Smooth muscle cell (in vitro differentiated cells): ENCODE measurements around the gene CBLB. TPM values are rescaled to one million over a fixed set of nuclear protein-coding genes. Genes with fewer than 3 reads are reported as not detected.

Experiments
- DNase-seq: peaks from one replicate; lab custom pipeline; 2025; ENCODE audit not compliant: unreplicated experiment; lab: John Stamatoyannopoulos, UW
- H2AFZ ChIP-seq: fragments of 200-600 bp; sonication (generic); 2 replicates; pipeline ENCODE4 v1.6.0; 2016; ENCODE audit warnings: antibody characterized with exemption, low read depth, mild to moderate bottlenecking
- H3F3A ChIP-seq: fragments of 200-600 bp; sonication (generic); 2 replicates; pipeline ENCODE4 v1.6.0; 2017; ENCODE audit warnings: antibody characterized with exemption, low read depth
- H3K27ac ChIP-seq: fragments of 200-600 bp; sonication (generic); 2 replicates; pipeline ENCODE4 v1.5.1; 2016; ENCODE audit warnings: low read depth, mild to moderate bottlenecking
- H3K27me3 ChIP-seq: fragments of 200-600 bp; sonication (generic); 2 replicates; pipeline ENCODE4 v1.6.1; 2016; ENCODE audit warnings: low read depth, mild to moderate bottlenecking
- H3K36me3 ChIP-seq: fragments of 200-600 bp; sonication (generic); 2 replicates; pipeline ENCODE4 v1.5.1; 2016; ENCODE audit warnings: low read depth
- H3K4me1 ChIP-seq: fragments of 200-600 bp; sonication (generic); 2 replicates; pipeline ENCODE4 v1.5.1; 2016; ENCODE audit warnings: low read depth
- H3K4me2 ChIP-seq: fragments of 200-600 bp; sonication (generic); 2 replicates; pipeline ENCODE4 v1.6.0; 2016; ENCODE audit warnings: mild to moderate bottlenecking
- H3K4me3 ChIP-seq: fragments of 200-600 bp; sonication (generic); 2 replicates; pipeline ENCODE4 v1.5.1; 2016; ENCODE audit warnings: mild to moderate bottlenecking
- H3K79me2 ChIP-seq: fragments of 200-600 bp; sonication (generic); 2 replicates; pipeline ENCODE4 v1.6.0; 2016; ENCODE audit warnings: low read depth, mild to moderate bottlenecking
- H3K9ac ChIP-seq: fragments of 200-600 bp; sonication (generic); 2 replicates; pipeline ENCODE4 v1.6.0; 2016; ENCODE audit warnings: low read depth
- H3K9me3 ChIP-seq: fragments of 200-600 bp; sonication (generic); replicated peaks from 2 replicates; pipeline ENCODE4 v1.5.1; 2016; ENCODE audit warnings: low read depth
- H4K20me1 ChIP-seq: fragments of 200-600 bp; sonication (generic); 2 replicates; pipeline ENCODE4 v1.6.0; 2016; ENCODE audit warnings: low read depth
- WGBS: methylation state at CpG from one replicate; pipeline ENCODE4 v1.1.7; 2016; ENCODE audit warnings: low lambda C conversion rate; 5-methylcytosine and 5-hydroxymethylcytosine counted together
- polyA plus RNA-seq: library from polyadenylated mRNA; unstranded; fragments of >200 nt; fragmentation: Nextera tagmentation; extraction: Ambion mirVana; gene quantifications from 2 replicates; pipeline ENCODE4 v1.2.1, GENCODE V29; 2016
- total RNA-seq: library from RNA; depleted of rRNA; stranded (reverse); fragments of >200 nt; gene quantifications from 2 replicates; pipeline ENCODE4 v1.2.3, GENCODE V29; 2014
- TF ChIP-seq, protein P1 (sequence below): fragments of 200-600 bp; sonication (generic); IDR thresholded peaks from 2 replicates; pipeline ENCODE4 v1.5.1; 2017; ENCODE audit warnings: borderline replicate concordance, mild to moderate bottlenecking, antibody characterized with exemption; ENCODE audit not compliant: insufficient read depth, poor library complexity, severe bottlenecking

Gene CBLB
- total and polyA plus RNA-seq, 2 experiments from 2014 or later: 13.9 to 38.9 TPM

DNA sequence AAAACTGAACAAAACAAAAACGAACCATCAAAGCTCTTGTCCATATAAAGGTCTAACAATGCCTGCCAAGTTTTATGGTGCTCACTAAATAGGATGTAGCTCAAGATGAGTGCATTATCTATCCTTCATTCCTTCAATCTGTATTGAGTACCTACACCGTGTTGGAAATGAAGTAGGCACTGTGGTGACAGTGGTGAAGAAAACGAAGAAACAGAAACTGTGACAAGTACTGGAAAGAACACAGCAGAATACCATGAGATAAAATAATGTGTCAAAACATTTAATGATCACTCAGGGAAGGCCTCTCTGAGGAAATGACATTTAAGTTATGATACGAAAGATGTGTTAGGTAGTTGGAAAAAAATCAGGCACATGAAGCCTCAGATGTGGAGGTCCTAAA lies 36.2 kb downstream of the CBLB start:
- no peak overlapping the region for H2AFZ ChIP-seq
- H3K4me3 ChIP-seq: no peak overlapping the region
- H4K20me1 ChIP-seq: peaks cover 7% of the 10 kb centered on the region
- no peaks in the 10 kb centered on the region for H3K9me3 ChIP-seq
- no peak overlapping the region for H3K9ac ChIP-seq
- no peaks in the 10 kb centered on the region for H3K36me3 ChIP-seq
- H3K27me3 ChIP-seq: no peaks in the 10 kb centered on the region
- H3K79me2 ChIP-seq: peaks cover 48% of the 10 kb centered on the region
- TF ChIP-seq, protein P1, sequence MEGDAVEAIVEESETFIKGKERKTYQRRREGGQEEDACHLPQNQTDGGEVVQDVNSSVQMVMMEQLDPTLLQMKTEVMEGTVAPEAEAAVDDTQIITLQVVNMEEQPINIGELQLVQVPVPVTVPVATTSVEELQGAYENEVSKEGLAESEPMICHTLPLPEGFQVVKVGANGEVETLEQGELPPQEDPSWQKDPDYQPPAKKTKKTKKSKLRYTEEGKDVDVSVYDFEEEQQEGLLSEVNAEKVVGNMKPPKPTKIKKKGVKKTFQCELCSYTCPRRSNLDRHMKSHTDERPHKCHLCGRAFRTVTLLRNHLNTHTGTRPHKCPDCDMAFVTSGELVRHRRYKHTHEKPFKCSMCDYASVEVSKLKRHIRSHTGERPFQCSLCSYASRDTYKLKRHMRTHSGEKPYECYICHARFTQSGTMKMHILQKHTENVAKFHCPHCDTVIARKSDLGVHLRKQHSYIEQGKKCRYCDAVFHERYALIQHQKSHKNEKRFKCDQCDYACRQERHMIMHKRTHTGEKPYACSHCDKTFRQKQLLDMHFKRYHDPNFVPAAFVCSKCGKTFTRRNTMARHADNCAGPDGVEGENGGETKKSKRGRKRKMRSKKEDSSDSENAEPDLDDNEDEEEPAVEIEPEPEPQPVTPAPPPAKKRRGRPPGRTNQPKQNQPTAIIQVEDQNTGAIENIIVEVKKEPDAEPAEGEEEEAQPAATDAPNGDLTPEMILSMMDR: no peak
- H3K27ac ChIP-seq: no peak overlapping the region
- H3K4me2 ChIP-seq: no peak overlapping the region
- peaks cover 26% of the 10 kb centered on the region for H3K4me1 ChIP-seq
- 79% methylated on average over 4 of the region's 4 CpGs for WGBS
- H3F3A ChIP-seq: peaks cover 20% of the 10 kb centered on the region
- DNase-seq: no peak

DNA sequence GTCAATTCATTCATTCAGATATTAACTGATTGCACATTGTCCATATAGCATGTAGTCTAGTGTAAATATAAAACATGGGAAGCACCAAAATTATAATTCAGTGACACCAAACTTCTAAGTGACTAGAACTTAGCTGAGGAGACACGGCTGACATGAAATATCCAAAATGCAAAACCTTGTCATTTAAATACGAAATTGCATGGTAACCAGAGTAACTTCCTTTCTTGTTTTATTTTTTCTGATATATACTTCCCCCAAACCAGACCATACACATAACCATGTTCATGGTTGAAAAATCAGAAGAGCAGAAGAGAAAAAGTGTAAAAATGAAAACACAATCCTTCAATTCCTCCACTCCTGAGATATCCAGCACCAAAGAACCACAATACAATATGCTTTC lies 38.0 kb downstream of the CBLB start:
- H3K4me2 ChIP-seq: no peak overlapping the region
- TF ChIP-seq, protein P1: no peak
- H3F3A ChIP-seq: peaks cover 18% of the 10 kb centered on the region
- H3K79me2 ChIP-seq: peaks cover 55% of the 10 kb centered on the region
- H4K20me1 ChIP-seq: peaks cover 4% of the 10 kb centered on the region
- no peak for DNase-seq
- no peaks in the 10 kb centered on the region for H3K36me3 ChIP-seq
- no peak overlapping the region for H3K4me3 ChIP-seq
- H3K4me1 ChIP-seq: peaks cover 16% of the 10 kb centered on the region
- WGBS: 95% methylated on average over 2 of the region's 2 CpGs
- no peaks in the 10 kb centered on the region for H3K9me3 ChIP-seq
- H3K27ac ChIP-seq: no peak overlapping the region
- no peak overlapping the region for H2AFZ ChIP-seq
- no peaks in the 10 kb centered on the region for H3K27me3 ChIP-seq
- no peak overlapping the region for H3K9ac ChIP-seq

DNA sequence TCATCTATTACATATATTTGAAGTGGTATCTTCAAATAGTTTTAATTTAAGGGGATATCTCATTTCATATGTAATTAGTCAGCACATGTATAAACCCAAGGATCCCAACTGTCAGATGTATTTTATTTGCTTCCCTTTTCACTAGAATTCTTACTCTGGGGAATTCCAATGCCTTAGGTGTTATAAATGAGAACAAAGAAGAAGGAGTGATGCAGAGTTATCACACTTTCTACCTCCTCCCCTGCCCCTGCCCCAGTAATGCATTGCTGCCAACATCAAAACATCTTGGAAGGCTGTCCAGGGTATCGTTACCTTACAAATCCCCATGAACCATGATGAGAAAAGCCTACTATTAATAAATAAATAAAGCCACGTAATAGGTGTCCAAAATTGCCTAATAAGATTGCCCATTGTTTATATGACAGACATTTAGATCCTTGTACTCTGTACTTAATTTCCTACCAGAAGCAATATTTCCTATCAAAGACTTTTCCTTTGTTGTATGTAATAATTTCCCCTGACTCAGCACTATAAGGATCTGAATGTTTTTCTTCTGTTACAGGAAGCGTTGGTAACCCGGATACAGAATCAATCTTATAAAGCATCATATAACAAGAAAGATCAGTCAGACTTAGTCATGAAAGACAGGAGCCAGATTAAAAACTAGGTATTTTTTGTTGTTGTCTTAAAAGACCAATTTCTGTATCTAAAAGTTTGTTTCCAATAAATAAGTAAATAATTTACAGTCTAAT lies 38.8 kb downstream of the CBLB start:
- H3K4me3 ChIP-seq: no peak overlapping the region
- H3K36me3 ChIP-seq: no peaks in the 10 kb centered on the region
- H3K9ac ChIP-seq: no peak overlapping the region
- H3K27ac ChIP-seq: no peak overlapping the region
- H2AFZ ChIP-seq: no peak overlapping the region
- DNase-seq: no peak
- H3K27me3 ChIP-seq: no peaks in the 10 kb centered on the region
- no peaks in the 10 kb centered on the region for H4K20me1 ChIP-seq
- H3K4me2 ChIP-seq: no peak overlapping the region
- H3F3A ChIP-seq: peaks cover 10% of the 10 kb centered on the region
- peaks cover 52% of the 10 kb centered on the region for H3K79me2 ChIP-seq
- H3K4me1 ChIP-seq: peaks cover 8% of the 10 kb centered on the region
- TF ChIP-seq, protein P1: no peak
- H3K9me3 ChIP-seq: no peaks in the 10 kb centered on the region
- 99% methylated on average over 4 of the region's 4 CpGs for WGBS

DNA sequence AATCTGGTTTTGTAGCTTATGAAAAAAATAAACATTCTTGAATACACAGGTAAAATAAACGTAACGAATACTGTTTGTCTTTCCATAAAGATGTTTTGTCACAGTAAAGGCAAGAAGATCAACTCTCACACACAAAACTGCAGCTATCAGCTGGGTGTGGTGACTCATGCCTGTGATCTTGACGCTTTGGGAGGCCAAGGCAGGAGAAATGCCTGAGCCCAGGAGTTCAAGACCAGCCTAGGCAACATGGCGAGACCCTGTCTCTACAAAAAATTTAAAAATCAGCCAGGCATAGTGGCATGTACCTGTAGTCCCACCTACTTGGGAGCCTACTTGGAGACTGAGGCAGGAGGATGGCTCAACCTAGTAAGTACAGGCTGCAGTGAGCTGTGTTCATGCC lies 39.6 kb downstream of the CBLB start:
- Histone ChIP-seq H3K27me3 (no peaks in the 10 kb centered on the region), H3K27ac (peak overlapping the region; percentile 30), H3K79me2 (peaks cover 51% of the 10 kb centered on the region), H3F3A (peaks cover 7% of the 10 kb centered on the region), H3K4me1 (peaks cover 6% of the 10 kb centered on the region), H4K20me1 (no peaks in the 10 kb centered on the region), H3K4me3 (no peak overlapping the region), H3K9me3 (no peaks in the 10 kb centered on the region), H3K9ac (no peak overlapping the region), H3K4me2 (no peak overlapping the region), H3K36me3 (no peaks in the 10 kb centered on the region), H2AFZ (no peak overlapping the region)
- no peak for DNase-seq
- TF ChIP-seq, protein P1: no peak
- WGBS: 68% methylated on average over 4 of the region's 4 CpGs
